HFFc6 (cell line): ENCODE measurements around the gene FAM83B. TPM values are rescaled to one million over a fixed set of nuclear protein-coding genes. Genes with fewer than 3 reads are reported as not detected.
A peak's percentile ranks its signal among the peaks of the same experiment; 100 is the strongest.
"Not testable (repeated sequence)": the region's sequence is repeated elsewhere in the genome, so short reads cannot be mapped to it uniquely, and the experiment has no call there.

Experiments used
- DNase-seq: peaks from one replicate; pipeline ENCODE4 v3.0.0-alpha.2; 2018
- H3K27ac Mint-ChIP-seq: 2 replicates; pipeline ENCODE4 v1.8.0; 2020; ENCODE audit warnings: mild to moderate bottlenecking, mixed read lengths
- H3K27me3 Mint-ChIP-seq: 2 replicates; pipeline ENCODE4 v1.8.0; 2021; ENCODE audit warnings: mild to moderate bottlenecking, moderate library complexity, mixed read lengths; ENCODE audit not compliant: insufficient read depth
- H3K36me3 Mint-ChIP-seq: 2 replicates; pipeline ENCODE4 v1.8.0; 2021; ENCODE audit warnings: low read depth, mixed read lengths
- H3K4me1 Mint-ChIP-seq: 2 replicates; pipeline ENCODE4 v1.8.0; 2020; ENCODE audit warnings: low read depth, mixed read lengths
- H3K4me3 Mint-ChIP-seq: 2 replicates; pipeline ENCODE4 v1.8.0; 2020; ENCODE audit warnings: mild to moderate bottlenecking, moderate library complexity, mixed read lengths
- H3K9me3 Mint-ChIP-seq: 2 replicates; pipeline ENCODE4 v1.8.0; 2020; ENCODE audit warnings: mild to moderate bottlenecking, mixed read lengths
- CTCF ChIP-seq: fragments of 200-600 bp; sonication (generic); IDR thresholded peaks from 2 replicates; pipeline ENCODE4 v1.5.0; 2021; ENCODE audit warnings: antibody characterized with exemption, mild to moderate bottlenecking
- long read RNA-seq: library from polyadenylated mRNA; unstranded; transcript quantifications from one replicate; pipeline ENCODE4 v2.0.0, GENCODE V29; 2019
- total RNA-seq, 6 experiments: library from RNA; stranded (reverse); fragmentation: NEBNext Ultra II Directional; extraction: Animal tissue kit (Norgen Biotek cat#: 25700); gene quantifications; 2 replicates in 1 of 6; 3 replicates in 5 of 6; pipeline ENCODE4 v1.2.3, GENCODE V29; 2021

The FAM83B gene
- not detected for total RNA-seq
- long read RNA-seq, result 0 reads

- no peak for DNase-seq
- Mint-ChIP-seq H3K27ac (no peak within 1 kb of the TSS), H3K4me1 (no peaks in the 10 kb centered on the region), H3K27me3 (peaks cover 14% of the 10 kb centered on the region), H3K4me3 (peak within 1 kb of the TSS; percentile 68), H3K36me3 (no peaks in the 10 kb centered on the region), H3K9me3 (no peaks in the 10 kb centered on the region)
- no peak for TF ChIP-seq CTCF
Measured at GRCh38 chr6:54846243-54846856, at the start of gene FAM83B. TSS of gene FAM83B (plus strand) at chr6:54846771. CDS start at chr6:54870247, 23,476 bp downstream.

GRCh38 chr6:54796918-54797317 lies 49.7 kb upstream of the FAM83B start:
- H3K27me3 Mint-ChIP-seq, H3K4me3 Mint-ChIP-seq, DNase-seq, H3K36me3 Mint-ChIP-seq, H3K4me1 Mint-ChIP-seq, H3K27ac Mint-ChIP-seq: not testable (repeated sequence)
- H3K9me3 Mint-ChIP-seq, result peaks cover 13% of the 10 kb centered on the region

GRCh38 chr6:54800050-54800600 lies 46.4 kb upstream of the FAM83B start:
- Mint-ChIP-seq H3K27me3 (no peaks in the 10 kb centered on the region; the same call in 1 of the 2 replicates), H3K9me3 (peaks cover 13% of the 10 kb centered on the region), H3K36me3 (no peaks in the 10 kb centered on the region), H3K27ac (no peak overlapping the region), H3K4me1 (peaks cover 21% of the 10 kb centered on the region; the same call in 1 of the 2 replicates), H3K4me3 (no peak overlapping the region)
- TF ChIP-seq CTCF, result no peak
- DNase-seq, result no peak

GRCh38 chr6:54801244-54801643 lies 45.3 kb upstream of the FAM83B start:
- Mint-ChIP-seq H3K9me3 (peaks cover 5% of the 10 kb centered on the region), H3K27ac (no peak overlapping the region), H3K4me1 (peaks cover 25% of the 10 kb centered on the region; the same call in 1 of the 2 replicates), H3K4me3 (no peak overlapping the region), H3K36me3 (no peaks in the 10 kb centered on the region), H3K27me3 (no peaks in the 10 kb centered on the region; the same call in 1 of the 2 replicates)
- no peak for DNase-seq
- TF ChIP-seq CTCF, result no peak

- H3K27me3 Mint-ChIP-seq, result no peaks in the 10 kb centered on the region; the same call in 1 of the 2 replicates
- H3K36me3 Mint-ChIP-seq, result no peaks in the 10 kb centered on the region
- no peak overlapping the region for H3K27ac Mint-ChIP-seq
- H3K4me1 Mint-ChIP-seq, result peaks cover 25% of the 10 kb centered on the region; the same call in 1 of the 2 replicates
- no peak for TF ChIP-seq CTCF
- H3K4me3 Mint-ChIP-seq, result no peak overlapping the region
- H3K9me3 Mint-ChIP-seq, result peaks cover under 1% of the 10 kb centered on the region; the same call in 1 of the 2 replicates
- DNase-seq, result peak; percentile 60
Measured at GRCh38 chr6:54801669-54802068, 44.9 kb upstream of the FAM83B start.
